ENCODE data around the gene ALK.
"Not testable (repeated sequence)": the region's sequence is repeated elsewhere in the genome, so short reads cannot be mapped to it uniquely, and the experiment has no call there.

Gene ALK

DNA sequence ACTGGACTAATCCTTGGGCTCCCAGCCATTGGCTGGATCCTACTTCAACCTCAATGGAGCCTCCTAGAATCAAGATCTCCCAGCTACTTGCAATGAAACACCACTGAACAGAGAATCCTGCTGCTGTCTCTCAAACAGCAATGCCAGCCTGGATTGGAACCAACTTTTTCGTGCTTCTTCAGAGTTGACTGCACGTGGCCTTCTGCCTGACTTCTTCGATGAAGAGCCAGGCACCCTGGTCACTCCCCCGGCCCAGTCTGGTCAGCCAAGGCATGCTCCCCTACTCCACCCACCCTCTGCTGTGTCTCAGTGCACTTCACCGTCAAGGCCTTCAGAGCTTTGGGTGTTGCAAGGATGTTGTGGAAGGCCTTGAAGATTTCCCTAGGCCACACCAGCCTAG, 657.5 kb downstream of the ALK start:
- DNase-seq, result no peak

DNA sequence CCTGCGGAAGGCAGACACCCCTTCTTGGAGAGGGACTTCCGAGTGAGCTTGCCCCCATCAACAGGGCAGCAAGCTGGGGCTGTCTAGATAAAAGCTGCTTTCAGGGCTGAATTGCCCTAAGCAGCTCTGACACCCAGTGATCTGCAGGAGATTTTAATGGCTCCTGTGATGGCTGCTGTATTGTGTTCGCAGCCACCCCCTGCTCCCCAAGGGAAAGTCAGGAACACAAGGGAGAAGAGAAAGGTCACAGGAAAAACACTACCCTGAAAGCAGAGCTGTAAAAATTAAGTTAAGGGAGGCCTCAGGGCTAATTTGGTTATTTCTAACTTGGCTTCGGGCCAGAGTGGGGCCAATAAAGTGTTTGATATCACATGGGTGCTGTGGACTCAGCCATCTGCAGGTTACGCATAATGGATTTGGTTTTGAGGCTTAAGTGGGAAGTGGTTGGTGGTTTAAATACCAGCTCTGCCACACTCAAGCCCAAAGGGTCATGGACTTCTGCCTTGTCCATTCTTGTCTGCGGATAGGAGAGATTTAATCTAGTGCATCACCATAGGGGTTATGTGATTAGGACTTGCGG, 658.6 kb downstream of the ALK start:
- no peak for DNase-seq

- DNase-seq, result no peak
Measured at GRCh38 chr2:29261003-29261402, 660.4 kb downstream of the ALK start.

- DNase-seq, result no peak
Measured at GRCh38 chr2:29260142-29260772, 661.1 kb downstream of the ALK start.

DNA sequence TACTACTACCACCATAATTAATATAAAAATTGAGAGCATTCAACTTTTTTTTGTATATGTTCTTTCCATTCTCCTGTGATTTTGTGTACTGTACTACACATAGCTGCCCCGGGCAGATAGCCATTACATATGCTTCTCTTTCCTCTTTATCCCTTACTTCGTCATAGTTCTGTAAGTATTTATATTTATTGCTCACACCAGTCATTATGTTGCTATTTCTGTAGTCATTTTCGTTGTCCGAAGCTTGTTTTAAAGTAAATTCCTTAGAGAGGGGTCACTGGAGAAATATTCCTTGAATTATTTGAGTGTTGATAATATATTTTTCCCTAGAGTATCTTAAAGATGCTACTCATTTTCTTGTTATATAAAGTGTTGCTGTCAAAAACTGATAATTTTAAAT, 662.2 kb downstream of the ALK start:
- no peak for DNase-seq

DNA sequence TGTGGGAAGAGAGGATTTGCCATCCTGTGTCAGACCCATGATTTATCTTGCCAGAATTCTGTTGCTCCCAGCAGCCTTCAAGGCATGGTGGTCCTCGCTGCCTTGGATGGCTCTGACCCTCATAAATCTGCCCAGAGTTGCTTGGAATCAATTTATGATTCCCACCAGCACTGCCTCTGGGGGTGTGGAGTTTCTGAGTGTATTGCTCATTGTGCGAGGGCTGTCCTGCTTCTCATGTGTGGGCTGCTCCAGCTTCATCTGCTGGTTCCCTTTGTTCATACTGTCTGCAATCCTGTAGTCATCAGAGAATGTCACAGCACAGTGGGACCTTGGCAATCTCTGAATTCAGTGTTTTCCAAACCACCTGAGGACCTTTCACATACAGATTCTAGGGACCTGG, 666.4 kb downstream of the ALK start:
- DNase-seq, result no peak

GRCh38 chr2:29253495-29254275, 667.7 kb downstream of the ALK start:
- DNase-seq, result not testable (repeated sequence)

DNA sequence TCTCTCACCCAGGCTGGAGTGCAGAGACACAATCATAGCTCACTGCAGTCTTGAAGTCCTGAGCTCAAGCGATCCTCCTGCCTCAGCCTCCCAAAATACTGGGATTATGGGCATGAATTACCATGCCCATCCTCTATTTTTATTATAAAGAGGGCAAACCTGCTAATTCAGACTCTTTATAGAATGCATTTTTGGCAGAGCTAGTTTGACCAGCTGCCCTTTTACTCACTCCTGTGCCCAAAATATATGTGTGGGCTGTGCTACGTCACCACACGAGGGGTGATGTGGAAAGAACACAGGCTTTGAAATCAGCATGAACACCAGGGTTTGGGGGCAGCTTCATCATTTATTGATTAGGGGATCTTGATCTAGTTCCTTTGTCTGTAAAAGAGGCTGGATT, 668.4 kb downstream of the ALK start:
- DNase-seq, result no peak

- no peak for DNase-seq
Measured at GRCh38 chr2:29251406-29251805, 670.0 kb downstream of the ALK start.

GRCh38 chr2:29250977-29251376, 670.4 kb downstream of the ALK start:
- DNase-seq, result no peak

DNA sequence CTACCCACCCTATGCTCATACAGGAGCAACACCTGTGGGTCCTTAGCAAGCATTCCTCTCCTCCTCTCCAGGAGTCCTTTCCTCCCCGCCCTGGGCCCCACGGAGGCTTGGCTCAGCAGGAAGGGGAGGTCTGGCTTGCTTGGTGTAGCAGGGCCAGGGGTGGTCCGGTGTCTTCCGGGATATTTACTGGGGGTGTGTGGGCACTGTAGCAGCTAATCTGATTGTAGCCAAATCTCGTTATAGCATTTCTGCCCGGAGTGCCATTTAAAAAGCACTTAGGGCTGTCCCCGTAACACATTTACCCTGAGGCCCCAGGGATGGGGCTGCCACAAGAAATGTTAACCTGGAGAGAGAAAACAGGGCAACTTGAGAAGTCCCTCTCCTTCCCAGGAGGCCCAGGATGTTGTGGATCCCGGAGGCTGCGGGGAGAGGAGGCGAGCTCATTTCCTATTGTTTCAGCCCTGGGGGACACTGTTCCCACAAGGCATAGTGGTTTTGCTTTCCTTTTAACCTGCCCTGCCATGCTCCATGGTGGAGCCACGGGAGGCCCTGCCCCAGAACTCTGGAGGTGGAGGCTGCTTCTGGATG, 671.6 kb downstream of the ALK start:
- DNase-seq, result no peak

DNA sequence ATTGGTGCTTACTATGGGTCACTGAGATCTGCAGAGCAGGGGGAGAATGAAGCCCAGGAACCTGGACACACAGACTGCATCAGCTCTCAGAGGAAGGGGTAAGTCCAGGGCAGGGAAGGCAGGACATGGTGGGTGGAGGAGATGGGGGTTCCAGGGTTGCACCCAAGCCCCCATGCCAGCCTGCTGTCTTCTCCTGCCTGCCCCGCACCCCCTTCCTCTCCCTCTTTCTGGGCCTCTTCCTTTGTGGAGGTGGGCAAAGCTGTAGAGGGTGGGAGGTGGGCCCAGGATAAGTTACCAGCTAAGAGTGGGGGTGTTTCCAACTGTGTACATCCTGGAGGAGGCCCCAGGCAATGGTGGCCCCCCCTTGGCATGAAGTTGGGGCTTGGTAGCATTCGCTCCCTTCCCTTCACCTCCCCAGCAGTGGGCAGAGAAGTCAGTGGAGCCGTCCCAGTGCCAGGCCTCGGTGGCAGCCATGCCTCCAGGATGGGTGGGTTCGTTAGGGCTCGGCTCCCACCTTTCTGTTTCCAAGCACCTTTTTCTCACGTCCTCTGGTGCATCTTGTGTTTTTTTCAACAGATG, 674.0 kb downstream of the ALK start:
- no peak for DNase-seq

DNA sequence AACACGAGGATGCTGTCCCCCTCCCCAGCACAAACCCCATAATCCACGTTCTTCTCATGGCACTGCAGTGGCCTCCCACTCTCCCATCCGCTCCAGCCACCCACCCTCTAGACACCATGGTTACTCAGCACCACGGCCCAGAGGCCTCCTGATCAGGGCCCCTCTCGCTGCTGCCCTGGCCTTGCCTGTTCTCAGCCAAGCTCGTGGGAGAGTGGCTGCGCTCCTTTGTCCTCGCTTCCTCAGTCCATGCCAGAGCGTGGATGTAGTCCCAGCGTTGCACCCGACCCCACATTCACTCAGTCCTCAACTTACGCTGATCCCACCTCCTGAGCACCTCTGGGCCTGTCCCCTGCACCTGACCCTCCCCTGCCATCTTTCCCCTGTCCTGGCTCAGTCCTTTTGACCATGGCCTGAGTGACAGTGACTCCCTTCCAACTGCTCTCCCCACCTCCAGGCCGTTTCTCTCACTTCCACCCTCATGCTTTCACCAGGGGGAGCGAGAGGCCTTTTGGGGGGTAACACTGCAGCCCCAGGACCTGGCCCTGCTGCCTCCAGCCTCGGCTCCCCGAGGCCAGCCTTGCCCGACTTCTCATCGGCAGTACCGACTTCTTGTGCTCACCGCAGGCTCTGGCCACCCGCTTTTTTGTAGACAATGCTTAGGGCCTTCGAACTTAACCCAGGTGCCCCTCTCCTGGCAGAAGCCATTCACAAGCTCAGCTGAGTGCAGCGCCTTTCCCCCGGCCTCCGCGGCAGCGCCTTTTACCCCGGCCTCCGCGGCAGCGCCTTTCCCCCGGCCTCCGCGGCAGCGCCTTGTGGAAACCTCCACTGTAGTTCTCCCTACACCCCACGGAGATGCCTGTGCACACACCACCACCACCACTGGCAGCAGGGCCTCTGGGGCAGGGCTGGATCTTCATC, 674.7 kb downstream of the ALK start:
- DNase-seq, result no peak

DNA sequence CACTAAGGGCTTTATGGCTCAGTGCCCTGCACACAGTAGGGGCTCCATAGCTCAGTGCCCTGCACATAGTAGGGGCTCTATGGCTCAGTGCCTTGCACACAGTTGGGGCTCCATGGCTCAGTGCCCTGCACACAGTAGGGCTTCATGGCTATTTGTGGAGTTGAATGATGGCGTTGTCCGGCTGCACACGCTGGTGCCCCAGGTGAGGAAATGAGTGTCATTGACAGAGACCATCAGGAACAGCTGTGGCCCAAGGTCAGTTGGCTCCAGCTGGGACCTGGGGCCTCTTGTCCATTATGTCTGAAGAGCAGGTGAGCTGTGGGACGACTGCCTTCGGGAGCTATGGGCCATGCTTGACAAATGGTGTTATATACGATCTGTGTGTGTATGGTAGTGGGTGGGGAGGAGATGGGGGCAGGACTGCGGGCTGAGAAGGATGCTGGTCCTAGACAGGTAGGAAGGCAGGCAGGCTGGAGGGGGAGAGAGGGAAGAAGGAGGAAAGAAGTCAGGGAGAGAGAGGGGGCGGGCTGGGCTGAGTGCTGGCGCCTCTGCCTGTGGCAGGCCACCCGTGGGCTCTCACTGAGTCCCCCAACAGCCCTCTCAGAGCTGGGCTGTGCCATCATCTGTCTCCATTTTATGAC, 675.5 kb downstream of the ALK start:
- DNase-seq, result no peak

GRCh38 chr2:29245035-29245741, 676.2 kb downstream of the ALK start:
- DNase-seq, result not testable (repeated sequence)

DNA sequence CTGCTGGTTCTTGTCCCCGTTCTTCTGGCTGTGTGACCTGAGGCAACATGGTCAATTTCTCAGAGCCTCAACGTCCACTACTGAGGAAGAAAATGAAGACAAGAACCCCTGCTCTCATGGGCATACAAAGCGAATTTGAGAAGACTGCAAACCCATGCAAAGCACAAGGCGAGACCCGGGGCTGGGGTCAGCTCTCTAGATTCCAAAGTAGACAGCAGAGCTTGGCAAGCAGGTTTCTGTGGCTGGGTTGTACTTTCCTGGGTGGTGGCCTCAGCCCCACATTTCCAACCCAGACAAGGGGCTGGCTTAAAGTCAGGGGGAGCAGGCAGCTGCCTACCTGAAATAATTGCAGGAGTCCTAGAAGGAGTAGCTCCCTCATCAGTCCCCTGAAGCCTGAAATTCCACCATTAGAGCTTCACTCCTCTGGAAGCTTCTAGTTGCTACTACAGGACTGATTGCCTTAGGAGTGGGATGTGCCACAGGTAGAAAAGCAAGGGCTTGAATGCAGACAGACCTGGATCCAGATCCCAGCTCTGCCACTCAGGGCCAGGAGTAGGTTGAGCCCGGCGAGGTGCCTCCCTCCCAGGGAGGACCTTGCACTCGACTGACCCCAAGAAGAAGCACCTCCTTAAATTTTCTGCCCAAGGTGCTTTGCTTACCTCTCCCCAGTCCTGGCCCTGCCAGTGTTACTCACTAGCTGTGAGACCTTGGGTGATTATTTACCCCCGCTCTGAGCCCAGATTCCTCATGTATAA, 678.6 kb downstream of the ALK start:
- no peak for DNase-seq

- DNase-seq, result no peak
Measured at GRCh38 chr2:29241955-29242565, 679.3 kb downstream of the ALK start.

- no peak for DNase-seq
Measured at GRCh38 chr2:29241341-29241740, 680.0 kb downstream of the ALK start.

DNA sequence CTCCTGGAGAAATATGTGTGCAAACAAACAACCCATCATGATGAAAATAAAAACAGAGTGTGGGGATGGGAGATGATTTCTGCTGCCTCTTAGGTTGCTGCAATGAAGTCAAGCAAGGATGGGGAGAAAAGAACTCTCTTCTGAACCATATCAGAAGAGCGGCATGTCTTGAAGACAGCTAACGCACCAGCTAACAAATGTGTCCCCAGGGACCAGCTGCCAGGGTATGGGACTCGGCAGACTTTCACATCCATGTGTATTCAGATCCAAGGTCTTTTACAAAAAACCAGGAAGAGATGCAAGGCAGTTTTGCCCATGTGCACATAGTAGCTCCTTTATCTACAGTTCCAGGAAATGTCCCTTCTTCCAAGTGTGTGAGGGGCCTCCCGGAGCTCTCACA, 680.8 kb downstream of the ALK start:
- no peak for DNase-seq
